Activated naive CD8-positive, alpha-beta T cell treated with anti-CD3 and anti-CD28 coated beads for 36 hours (primary cell): Measurements from ENCODE around the gene PALLD. TPM values are rescaled to one million over a fixed set of nuclear protein-coding genes. Genes with fewer than 3 reads are reported as not detected.
A peak's percentile ranks its signal among the peaks of the same experiment; 100 is the strongest.

Experiments
- DNase-seq: peaks from one replicate; pipeline ENCODE4 v3.0.0; 2021
- H3K27ac Mint-ChIP-seq: one replicate; pipeline ENCODE4 v1.8.0; 2022; ENCODE audit warnings: mild to moderate bottlenecking, moderate library complexity, mixed read lengths
- H3K27me3 Mint-ChIP-seq: one replicate; pipeline ENCODE4 v1.8.0; 2022; ENCODE audit warnings: mild to moderate bottlenecking, mixed read lengths
- H3K36me3 Mint-ChIP-seq: one replicate; pipeline ENCODE4 v1.8.0; 2021; ENCODE audit warnings: mild to moderate bottlenecking, mixed read lengths
- H3K4me1 Mint-ChIP-seq: one replicate; pipeline ENCODE4 v1.8.0; 2021; ENCODE audit warnings: mixed read lengths
- H3K4me3 Mint-ChIP-seq: one replicate; pipeline ENCODE4 v1.8.0; 2022; ENCODE audit warnings: mild to moderate bottlenecking, moderate library complexity, mixed read lengths
- H3K9me3 Mint-ChIP-seq: one replicate; pipeline ENCODE4 v1.8.0; 2022; ENCODE audit warnings: mixed read lengths
- total RNA-seq, 2 experiments: library from RNA; stranded (reverse); gene quantifications; one replicate each; pipeline ENCODE4 v1.2.3, GENCODE V29; 2021

PALLD gene
- total RNA-seq, 2 experiments from 2014 or later = 0.41 to 0.94 TPM

- no peaks in the 10 kb centered on the region for H3K27me3 Mint-ChIP-seq
- H3K9me3 Mint-ChIP-seq = no peaks in the 10 kb centered on the region
- peaks cover 14% of the 10 kb centered on the region for H3K4me1 Mint-ChIP-seq
- no peaks in the 10 kb centered on the region for H3K36me3 Mint-ChIP-seq
- no peak overlapping the region for H3K4me3 Mint-ChIP-seq
- DNase-seq = no peak
- no peak overlapping the region for H3K27ac Mint-ChIP-seq
These were observed 77.0 kb downstream of the PALLD start for GRCh38 chr4:168573870-168574269.

- Mint-ChIP-seq H3K4me1 (peaks cover 5% of the 10 kb centered on the region), H3K27ac (no peak overlapping the region), H3K27me3 (no peaks in the 10 kb centered on the region), H3K9me3 (no peaks in the 10 kb centered on the region), H3K36me3 (no peaks in the 10 kb centered on the region), H3K4me3 (no peak overlapping the region)
- DNase-seq = no peak
These were observed 77.9 kb downstream of the PALLD start for GRCh38 chr4:168574581-168575295.

- peaks cover 4% of the 10 kb centered on the region for H3K27me3 Mint-ChIP-seq
- H3K36me3 Mint-ChIP-seq = no peaks in the 10 kb centered on the region
- H3K4me3 Mint-ChIP-seq = no peak overlapping the region
- no peak for DNase-seq
- no peaks in the 10 kb centered on the region for H3K9me3 Mint-ChIP-seq
- no peak overlapping the region for H3K27ac Mint-ChIP-seq
- peaks cover 5% of the 10 kb centered on the region for H3K4me1 Mint-ChIP-seq
These were observed 78.6 kb downstream of the PALLD start for GRCh38 chr4:168575473-168575872.

GRCh38 chr4:168577624-168578023 lies 80.8 kb downstream of the PALLD start:
- Mint-ChIP-seq H3K9me3 (peaks cover 8% of the 10 kb centered on the region), H3K36me3 (no peaks in the 10 kb centered on the region), H3K4me3 (no peak overlapping the region), H3K27ac (no peak overlapping the region), H3K4me1 (peaks cover 5% of the 10 kb centered on the region), H3K27me3 (peaks cover 4% of the 10 kb centered on the region)
- DNase-seq = no peak

GRCh38 chr4:168580228-168580627 lies 83.4 kb downstream of the PALLD start:
- H3K4me3 Mint-ChIP-seq = no peak overlapping the region
- no peak overlapping the region for H3K27ac Mint-ChIP-seq
- no peak for DNase-seq
- peaks cover 8% of the 10 kb centered on the region for H3K9me3 Mint-ChIP-seq
- no peaks in the 10 kb centered on the region for H3K36me3 Mint-ChIP-seq
- H3K27me3 Mint-ChIP-seq = peaks cover 12% of the 10 kb centered on the region
- peaks cover 4% of the 10 kb centered on the region for H3K4me1 Mint-ChIP-seq

- Mint-ChIP-seq H3K4me3 (no peak overlapping the region), H3K27ac (no peak overlapping the region), H3K36me3 (no peaks in the 10 kb centered on the region), H3K9me3 (peaks cover 8% of the 10 kb centered on the region), H3K27me3 (peaks cover 16% of the 10 kb centered on the region), H3K4me1 (peaks cover 4% of the 10 kb centered on the region)
- no peak for DNase-seq
These were observed 87.5 kb downstream of the PALLD start for GRCh38 chr4:168584321-168584771.

- peaks cover 4% of the 10 kb centered on the region for H3K4me1 Mint-ChIP-seq
- peaks cover 12% of the 10 kb centered on the region for H3K27me3 Mint-ChIP-seq
- H3K4me3 Mint-ChIP-seq = no peak overlapping the region
- H3K27ac Mint-ChIP-seq = no peak overlapping the region
- H3K36me3 Mint-ChIP-seq = no peaks in the 10 kb centered on the region
- H3K9me3 Mint-ChIP-seq = peaks cover 8% of the 10 kb centered on the region
- DNase-seq = peak; percentile 30
These were observed 88.6 kb downstream of the PALLD start for GRCh38 chr4:168585168-168586091.

- Mint-ChIP-seq H3K36me3 (no peaks in the 10 kb centered on the region), H3K27me3 (peaks cover 18% of the 10 kb centered on the region), H3K4me3 (no peak overlapping the region), H3K4me1 (peaks cover 4% of the 10 kb centered on the region), H3K27ac (no peak overlapping the region), H3K9me3 (no peaks in the 10 kb centered on the region)
- no peak for DNase-seq
These were observed 90.1 kb downstream of the PALLD start for GRCh38 chr4:168586926-168587325.

- H3K4me3 Mint-ChIP-seq = no peak overlapping the region
These were observed 90.7 kb downstream of the PALLD start for GRCh38 chr4:168587411-168588125.

GRCh38 chr4:168588916-168589531 lies 92.2 kb downstream of the PALLD start:
- no peak overlapping the region for H3K27ac Mint-ChIP-seq
- H3K36me3 Mint-ChIP-seq = no peaks in the 10 kb centered on the region
- no peak overlapping the region for H3K4me3 Mint-ChIP-seq
- peaks cover 4% of the 10 kb centered on the region for H3K4me1 Mint-ChIP-seq
- H3K27me3 Mint-ChIP-seq = peaks cover 9% of the 10 kb centered on the region
- no peak for DNase-seq
- H3K9me3 Mint-ChIP-seq = no peaks in the 10 kb centered on the region

More at GRCh38 chr4:168587411-168588125, 90.7 kb downstream of the PALLD start:
- peaks cover 18% of the 10 kb centered on the region for H3K27me3 Mint-ChIP-seq
- no peaks in the 10 kb centered on the region for H3K9me3 Mint-ChIP-seq
- no peak overlapping the region for H3K27ac Mint-ChIP-seq
- H3K36me3 Mint-ChIP-seq = no peaks in the 10 kb centered on the region
- no peak for DNase-seq
- H3K4me1 Mint-ChIP-seq = peaks cover 4% of the 10 kb centered on the region

GRCh38 chr4:168592676-168593075 lies 95.8 kb downstream of the PALLD start:
- no peak overlapping the region for H3K27ac Mint-ChIP-seq
- H3K4me1 Mint-ChIP-seq = no peaks in the 10 kb centered on the region
- H3K4me3 Mint-ChIP-seq = no peak overlapping the region
- no peak for DNase-seq
- H3K36me3 Mint-ChIP-seq = no peaks in the 10 kb centered on the region
- H3K9me3 Mint-ChIP-seq = no peaks in the 10 kb centered on the region
- H3K27me3 Mint-ChIP-seq = peaks cover 5% of the 10 kb centered on the region

- H3K4me3 Mint-ChIP-seq = no peak overlapping the region
- H3K4me1 Mint-ChIP-seq = no peaks in the 10 kb centered on the region
- no peak overlapping the region for H3K27ac Mint-ChIP-seq
- no peaks in the 10 kb centered on the region for H3K36me3 Mint-ChIP-seq
- DNase-seq = no peak
- no peaks in the 10 kb centered on the region for H3K9me3 Mint-ChIP-seq
- H3K27me3 Mint-ChIP-seq = peaks cover 5% of the 10 kb centered on the region
These were observed 96.5 kb downstream of the PALLD start for GRCh38 chr4:168593399-168593798.

GRCh38 chr4:168594121-168594520 lies 97.3 kb downstream of the PALLD start:
- Mint-ChIP-seq H3K27me3 (peaks cover 5% of the 10 kb centered on the region), H3K4me1 (no peaks in the 10 kb centered on the region), H3K9me3 (no peaks in the 10 kb centered on the region), H3K27ac (no peak overlapping the region), H3K36me3 (no peaks in the 10 kb centered on the region), H3K4me3 (no peak overlapping the region)
- DNase-seq = no peak

GRCh38 chr4:168598191-168598590 lies 101.3 kb downstream of the PALLD start:
- DNase-seq = no peak
- no peaks in the 10 kb centered on the region for H3K9me3 Mint-ChIP-seq
- peaks cover 5% of the 10 kb centered on the region for H3K27me3 Mint-ChIP-seq
- no peaks in the 10 kb centered on the region for H3K36me3 Mint-ChIP-seq
- H3K27ac Mint-ChIP-seq = no peak overlapping the region
- H3K4me3 Mint-ChIP-seq = no peak overlapping the region
- no peaks in the 10 kb centered on the region for H3K4me1 Mint-ChIP-seq
